GM18867 (cell line): ENCODE data around the gene MUC5AC.
"Not testable (repeated sequence)": the region's sequence is repeated elsewhere in the genome, so short reads cannot be mapped to it uniquely, and the experiment has no call there.

Experiments
- ATAC-seq: cut with Tn5 transposase; IDR thresholded peaks from one replicate; pipeline ENCODE4 v1.9.1; 2021; ENCODE audit warnings: mild to moderate bottlenecking, moderate library complexity; ENCODE audit not compliant: unreplicated experiment

MUC5AC gene

GRCh38 chr11:1147792-1148191 is 10.0 kb upstream of the MUC5AC start:
- no peak for ATAC-seq

GRCh38 chr11:1148752-1149180 is 9.0 kb upstream of the MUC5AC start:
- ATAC-seq, result no peak

- no peak for ATAC-seq
Observed at GRCh38 chr11:1149545-1149944, 8.2 kb upstream of the MUC5AC start.

GRCh38 chr11:1150116-1150515 is 7.6 kb upstream of the MUC5AC start:
- ATAC-seq, result no peak

GRCh38 chr11:1150769-1151365 is 6.9 kb upstream of the MUC5AC start:
- no peak for ATAC-seq

GRCh38 chr11:1151366-1152315 is 6.1 kb upstream of the MUC5AC start:
- no peak for ATAC-seq

GRCh38 chr11:1152316-1153104 is 5.2 kb upstream of the MUC5AC start:
- no peak for ATAC-seq

GRCh38 chr11:1153105-1153950 is 4.4 kb upstream of the MUC5AC start:
- no peak for ATAC-seq

GRCh38 chr11:1153951-1154493 is 3.7 kb upstream of the MUC5AC start:
- ATAC-seq, result no peak

GRCh38 chr11:1154656-1155055 is 3.1 kb upstream of the MUC5AC start:
- ATAC-seq, result not testable (repeated sequence)

- ATAC-seq, result no peak
Observed at GRCh38 chr11:1155274-1155693, 2.5 kb upstream of the MUC5AC start.

- ATAC-seq, result no peak
Observed at GRCh38 chr11:1156506-1157340, 1.0 kb upstream of the MUC5AC start.

GRCh38 chr11:1157341-1157644 is 460 bp upstream of the MUC5AC start:
- ATAC-seq, result no peak

- no peak for ATAC-seq
Observed at GRCh38 chr11:1158681-1159487, 1.1 kb downstream of the MUC5AC start.

GRCh38 chr11:1159488-1160220 is 1.9 kb downstream of the MUC5AC start:
- not testable (repeated sequence) for ATAC-seq

GRCh38 chr11:1160231-1161101 is 2.7 kb downstream of the MUC5AC start:
- no peak for ATAC-seq
